PC-3 (cell line): Measurements from ENCODE around the gene RIN1.

Experiments used
- EZH2 ChIP-seq: fragments of 300-600 bp; sonication (generic); IDR thresholded peaks from one replicate; pipeline ENCODE4 v1.6.1; 2017; ENCODE audit warnings: antibody characterized with exemption, mild to moderate bottlenecking, low read length; ENCODE audit not compliant: unreplicated experiment
- EZH2phosphoT487 ChIP-seq: fragments of 300-600 bp; sonication (generic); IDR thresholded peaks from 2 replicates; pipeline ENCODE4 v1.6.1; 2018; ENCODE audit warnings: mild to moderate bottlenecking, antibody characterized with exemption, low read length, borderline replicate concordance
- TF ChIP-seq, protein P1 (sequence below): fragments of 300-600 bp; sonication (generic); conservative IDR thresholded peaks from 2 replicates; pipeline ENCODE4 v1.5.1; 2017; ENCODE audit warnings: antibody characterized with exemption, low read depth, mild to moderate bottlenecking, low read length

- TF ChIP-seq, protein P1, sequence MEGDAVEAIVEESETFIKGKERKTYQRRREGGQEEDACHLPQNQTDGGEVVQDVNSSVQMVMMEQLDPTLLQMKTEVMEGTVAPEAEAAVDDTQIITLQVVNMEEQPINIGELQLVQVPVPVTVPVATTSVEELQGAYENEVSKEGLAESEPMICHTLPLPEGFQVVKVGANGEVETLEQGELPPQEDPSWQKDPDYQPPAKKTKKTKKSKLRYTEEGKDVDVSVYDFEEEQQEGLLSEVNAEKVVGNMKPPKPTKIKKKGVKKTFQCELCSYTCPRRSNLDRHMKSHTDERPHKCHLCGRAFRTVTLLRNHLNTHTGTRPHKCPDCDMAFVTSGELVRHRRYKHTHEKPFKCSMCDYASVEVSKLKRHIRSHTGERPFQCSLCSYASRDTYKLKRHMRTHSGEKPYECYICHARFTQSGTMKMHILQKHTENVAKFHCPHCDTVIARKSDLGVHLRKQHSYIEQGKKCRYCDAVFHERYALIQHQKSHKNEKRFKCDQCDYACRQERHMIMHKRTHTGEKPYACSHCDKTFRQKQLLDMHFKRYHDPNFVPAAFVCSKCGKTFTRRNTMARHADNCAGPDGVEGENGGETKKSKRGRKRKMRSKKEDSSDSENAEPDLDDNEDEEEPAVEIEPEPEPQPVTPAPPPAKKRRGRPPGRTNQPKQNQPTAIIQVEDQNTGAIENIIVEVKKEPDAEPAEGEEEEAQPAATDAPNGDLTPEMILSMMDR = no peak
- TF ChIP-seq EZH2 (no peak), EZH2phosphoT487 (no peak)
These were observed 7.0 kb downstream of the RIN1 start for GRCh38 chr11:66329165-66329673.
